A673 (cell line): Measurements from ENCODE around the gene FLT1.

Experiments used
- CTCF ChIP-seq: fragments of 300-800, 200-600 bp; sonication (generic); conservative IDR thresholded peaks from 2 replicates; pipeline ENCODE4 v1.5.1; 2017; ENCODE audit warnings: low read depth, mild to moderate bottlenecking, antibody characterized with exemption, low read length, moderate library complexity, mixed read lengths
- EZH2 ChIP-seq: fragments of 200-600 bp; sonication (generic); IDR thresholded peaks from 2 replicates; pipeline ENCODE4 v1.6.1; 2017; ENCODE audit warnings: borderline replicate concordance, low read depth, mild to moderate bottlenecking, mixed read lengths, antibody characterized with exemption, low read length; ENCODE audit not compliant: poor library complexity, severe bottlenecking

DNA sequence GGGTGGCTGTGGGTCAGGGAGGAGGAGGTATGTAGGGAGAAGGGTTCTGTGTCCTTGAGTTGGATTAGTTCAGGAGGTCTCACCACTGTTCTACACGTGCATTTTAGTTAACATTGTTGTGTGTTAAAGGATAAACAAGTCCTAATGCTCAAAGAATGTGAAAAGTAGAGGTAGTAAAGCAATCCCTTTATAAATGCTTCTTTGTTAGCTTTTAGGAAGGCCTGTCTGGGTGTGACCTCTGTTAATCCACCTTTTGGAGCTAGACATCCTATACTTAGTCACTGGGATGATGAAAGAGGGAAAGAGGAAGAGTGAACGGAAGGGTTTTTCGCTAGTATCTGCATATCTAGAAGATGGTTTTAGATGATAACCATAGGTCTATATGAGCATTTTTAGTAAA is 42.2 kb upstream of the FLT1 start:
- TF ChIP-seq CTCF (no peak), EZH2 (no peak)
